Calu3 (cell line): ENCODE data around the gene MICALL2. TPM values are rescaled to one million over a fixed set of nuclear protein-coding genes. Genes with fewer than 3 reads are reported as not detected.

Experiments used
- BruUV-seq: library from RNA; stranded (reverse); fragments of 400-500 nt; replicated peaks from 2 replicates; lab custom pipeline; 2021; lab: Mats Ljungman, UMichigan
- CTCF ChIA-PET: fragments of 300-600 bp; sonication (Branson Sonifier 250); formaldehyde crosslinking; loops from one replicate; lab custom pipeline; 2022; ENCODE audit warnings: antibody characterized with exemption; lab: Charles Lee
- DNase-seq: peaks from one replicate; pipeline ENCODE4 v3.0.0; 2022
- H3K27ac Mint-ChIP-seq: one replicate; pipeline ENCODE4 v1.8.0; 2022; ENCODE audit warnings: mixed read lengths; ENCODE audit not compliant: unreplicated experiment
- H3K27me3 Mint-ChIP-seq: one replicate; pipeline ENCODE4 v1.8.0; 2022; ENCODE audit warnings: mixed read lengths; ENCODE audit not compliant: unreplicated experiment
- H3K36me3 Mint-ChIP-seq: one replicate; pipeline ENCODE4 v1.8.0; 2022; ENCODE audit warnings: mild to moderate bottlenecking, moderate library complexity, mixed read lengths; ENCODE audit not compliant: insufficient read depth, unreplicated experiment
- H3K4me1 Mint-ChIP-seq: one replicate; pipeline ENCODE4 v1.8.0; 2022; ENCODE audit warnings: mild to moderate bottlenecking, low read depth, mixed read lengths; ENCODE audit not compliant: unreplicated experiment
- H3K4me3 Mint-ChIP-seq: one replicate; pipeline ENCODE4 v1.8.0; 2022; ENCODE audit warnings: mild to moderate bottlenecking, low read depth, moderate library complexity, mixed read lengths; ENCODE audit not compliant: unreplicated experiment
- H3K9me3 Mint-ChIP-seq: one replicate; pipeline ENCODE4 v1.8.0; 2022; ENCODE audit warnings: low read depth, mixed read lengths; ENCODE audit not compliant: unreplicated experiment
- intact Hi-C: fragments of 100-400 bp; cut with micrococcal nuclease; formaldehyde crosslinking; loops from one replicate; pipeline ENCODE4 v1.10.0; 2022; ENCODE audit not compliant: unreplicated experiment
- total RNA-seq: library from RNA; stranded (reverse); gene quantifications from 2 replicates; pipeline ENCODE4 v1.2.3, GENCODE V29; 2022
- TF ChIP-seq, protein P1 (sequence below): fragments of 200-600 bp; IDR thresholded peaks from one replicate; pipeline ENCODE4 v1.8.0; 2022; ENCODE audit warnings: antibody characterized with exemption; ENCODE audit not compliant: unreplicated experiment

Gene MICALL2
- total RNA-seq, 1 experiment from 2014 or later = 162 TPM

DNA sequence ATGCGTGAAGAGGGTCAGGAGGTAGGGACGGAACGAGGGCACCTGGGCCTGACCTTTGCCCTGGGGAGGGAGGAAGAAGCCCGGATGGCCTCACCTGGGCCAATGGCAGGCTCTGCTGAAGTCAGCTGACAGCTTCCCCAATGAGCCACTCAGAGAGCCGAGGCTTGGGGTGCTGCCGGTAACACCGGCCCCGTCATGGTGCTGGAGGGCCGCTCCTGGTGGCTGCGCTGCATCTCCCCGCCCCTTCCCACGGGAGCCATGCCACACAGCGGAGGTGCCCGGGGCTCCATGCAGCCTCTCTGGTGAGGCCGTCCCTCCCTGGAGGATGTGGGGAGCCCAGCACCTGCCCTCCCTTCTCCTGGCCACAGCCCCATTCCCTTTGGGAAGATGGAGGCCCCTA, 17.6 kb upstream of the MICALL2 start:
- Mint-ChIP-seq H3K36me3 (peaks cover 85% of the 10 kb centered on the region), H3K4me1 (no peaks in the 10 kb centered on the region), H3K27ac (no peak overlapping the region), H3K9me3 (no peaks in the 10 kb centered on the region), H3K4me3 (no peak overlapping the region), H3K27me3 (no peaks in the 10 kb centered on the region)
- intact Hi-C loops = no loop called here
- DNase-seq = no peak
- no TSS peak for BruUV-seq
- TF ChIP-seq, protein P1, sequence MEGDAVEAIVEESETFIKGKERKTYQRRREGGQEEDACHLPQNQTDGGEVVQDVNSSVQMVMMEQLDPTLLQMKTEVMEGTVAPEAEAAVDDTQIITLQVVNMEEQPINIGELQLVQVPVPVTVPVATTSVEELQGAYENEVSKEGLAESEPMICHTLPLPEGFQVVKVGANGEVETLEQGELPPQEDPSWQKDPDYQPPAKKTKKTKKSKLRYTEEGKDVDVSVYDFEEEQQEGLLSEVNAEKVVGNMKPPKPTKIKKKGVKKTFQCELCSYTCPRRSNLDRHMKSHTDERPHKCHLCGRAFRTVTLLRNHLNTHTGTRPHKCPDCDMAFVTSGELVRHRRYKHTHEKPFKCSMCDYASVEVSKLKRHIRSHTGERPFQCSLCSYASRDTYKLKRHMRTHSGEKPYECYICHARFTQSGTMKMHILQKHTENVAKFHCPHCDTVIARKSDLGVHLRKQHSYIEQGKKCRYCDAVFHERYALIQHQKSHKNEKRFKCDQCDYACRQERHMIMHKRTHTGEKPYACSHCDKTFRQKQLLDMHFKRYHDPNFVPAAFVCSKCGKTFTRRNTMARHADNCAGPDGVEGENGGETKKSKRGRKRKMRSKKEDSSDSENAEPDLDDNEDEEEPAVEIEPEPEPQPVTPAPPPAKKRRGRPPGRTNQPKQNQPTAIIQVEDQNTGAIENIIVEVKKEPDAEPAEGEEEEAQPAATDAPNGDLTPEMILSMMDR = no peak
- CTCF ChIA-PET = no interaction called here

DNA sequence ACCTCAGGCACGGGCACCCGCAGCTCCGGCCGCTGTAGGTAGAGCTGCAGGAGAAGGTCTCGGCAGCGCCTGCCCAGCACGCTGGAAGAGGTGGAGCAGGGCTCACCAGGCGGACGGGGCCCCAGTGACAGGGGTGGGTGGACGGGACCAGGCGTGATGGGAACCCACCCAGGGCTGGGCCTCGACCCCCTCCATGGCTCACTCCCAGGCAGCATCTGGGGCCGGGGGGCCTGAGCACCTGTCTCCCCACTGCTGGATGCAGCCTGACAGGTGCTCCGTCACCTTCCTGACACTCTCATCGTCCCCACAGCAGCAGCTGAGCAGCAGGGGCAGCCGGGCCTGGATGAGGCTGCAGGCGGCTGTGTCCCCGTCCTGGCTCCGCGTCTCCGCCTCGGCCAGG, 16.7 kb upstream of the MICALL2 start:
- TF ChIP-seq, protein P1 = no peak
- no peaks in the 10 kb centered on the region for H3K4me1 Mint-ChIP-seq
- CTCF ChIA-PET = interaction anchor here (0.7 to 1.1 kb wide), 2 partner anchors 15 to 791 kb away, joined by 3 read pairs; no protein-coding TSS in a partner anchor

DNA sequence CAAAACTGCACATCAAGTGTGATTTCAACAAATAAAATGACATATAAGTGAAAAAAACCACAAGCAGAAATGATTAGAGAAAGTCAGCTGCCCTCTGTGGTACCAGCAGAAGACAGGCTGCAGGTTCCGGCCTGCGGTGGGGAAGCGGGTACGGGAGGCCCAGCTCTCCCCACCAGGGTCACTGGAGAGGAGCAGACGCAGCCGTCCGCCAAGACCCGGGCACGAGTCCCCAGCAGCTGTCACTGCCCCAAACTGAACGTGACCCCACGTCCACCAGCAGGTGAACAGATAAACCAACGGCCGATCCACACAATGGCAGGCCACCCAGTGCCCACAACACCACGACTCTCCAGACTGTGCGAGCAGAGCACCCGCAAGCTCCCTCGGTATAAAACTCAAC, 16.1 kb upstream of the MICALL2 start:
- peaks cover 76% of the 10 kb centered on the region for H3K36me3 Mint-ChIP-seq
- no peaks in the 10 kb centered on the region for H3K9me3 Mint-ChIP-seq
- H3K4me1 Mint-ChIP-seq = no peaks in the 10 kb centered on the region
- CTCF ChIA-PET = interaction anchor here (1.1 to 1.7 kb wide), 3 partner anchors 15 to 298 kb away, joined by 3 to 4 read pairs (median 3); no protein-coding TSS in a partner anchor
- no peak for DNase-seq
- intact Hi-C loops = no loop called here
- no TSS peak for BruUV-seq
- H3K4me3 Mint-ChIP-seq = no peak overlapping the region
- H3K27ac Mint-ChIP-seq = no peak overlapping the region
- TF ChIP-seq, protein P1 = no peak
- H3K27me3 Mint-ChIP-seq = no peaks in the 10 kb centered on the region

More for the DNA sequence above, 16.7 kb upstream of the MICALL2 start:
- no TSS peak for BruUV-seq
- Mint-ChIP-seq H3K27ac (no peak overlapping the region), H3K36me3 (peaks cover 82% of the 10 kb centered on the region), H3K9me3 (no peaks in the 10 kb centered on the region), H3K27me3 (no peaks in the 10 kb centered on the region), H3K4me3 (no peak overlapping the region)
- no peak for DNase-seq
- intact Hi-C loops = no loop called here

- Mint-ChIP-seq H3K36me3 (peaks cover 74% of the 10 kb centered on the region), H3K27ac (no peak overlapping the region), H3K4me1 (no peaks in the 10 kb centered on the region), H3K9me3 (no peaks in the 10 kb centered on the region), H3K27me3 (no peaks in the 10 kb centered on the region), H3K4me3 (no peak overlapping the region)
- intact Hi-C loops = loop anchor here (5.0 kb wide), 1 partner anchor 282 kb away; no protein-coding TSS in a partner anchor
- no peak for DNase-seq
- TF ChIP-seq, protein P1 = no peak
- BruUV-seq = no TSS peak
- CTCF ChIA-PET = interaction anchor here (0.9 to 1.7 kb wide), 13 partner anchors 12 to 299 kb away, joined by 3 to 11 read pairs (median 5); partner anchors contain the start of genes MICALL2 and TMEM184A
These were observed 15.5 kb upstream of the MICALL2 start for GRCh38 chr7:1474736-1475135.
